ENCODE results near the gene PDSS2.

PDSS2 gene

DNA sequence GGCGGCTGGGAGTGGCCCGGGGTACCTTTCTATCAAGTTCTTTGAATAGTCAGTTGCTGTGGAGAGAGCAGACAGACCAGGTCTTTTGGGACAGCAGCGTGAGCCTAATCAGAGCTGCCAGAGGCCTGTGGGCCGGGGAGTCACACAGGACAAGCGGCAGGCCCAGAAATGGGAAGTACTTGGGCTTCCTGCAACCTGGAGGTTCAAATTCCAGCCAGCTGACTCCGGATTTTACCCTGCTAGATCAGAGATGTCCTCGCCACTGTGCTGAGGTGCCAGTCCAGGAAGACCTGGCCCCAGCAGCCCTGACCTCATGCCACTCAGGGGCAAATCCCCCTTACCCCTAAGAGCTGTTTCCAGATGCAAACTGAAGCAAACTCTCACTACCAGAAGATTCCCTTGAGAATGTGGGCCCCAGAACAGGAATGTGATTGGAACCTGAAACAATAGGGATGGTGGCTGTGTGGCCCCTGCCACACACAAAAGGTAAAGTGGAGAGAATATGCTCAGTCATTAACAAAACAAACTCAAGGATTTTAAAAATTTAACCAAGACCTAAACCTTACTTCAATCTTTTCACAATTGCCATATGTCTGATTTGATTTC is 353.8 kb downstream of the PDSS2 start:
- in situ Hi-C loops (cut with HindIII; ENCODE audit: low sequenced_read_pairs) = no loop called here

DNA sequence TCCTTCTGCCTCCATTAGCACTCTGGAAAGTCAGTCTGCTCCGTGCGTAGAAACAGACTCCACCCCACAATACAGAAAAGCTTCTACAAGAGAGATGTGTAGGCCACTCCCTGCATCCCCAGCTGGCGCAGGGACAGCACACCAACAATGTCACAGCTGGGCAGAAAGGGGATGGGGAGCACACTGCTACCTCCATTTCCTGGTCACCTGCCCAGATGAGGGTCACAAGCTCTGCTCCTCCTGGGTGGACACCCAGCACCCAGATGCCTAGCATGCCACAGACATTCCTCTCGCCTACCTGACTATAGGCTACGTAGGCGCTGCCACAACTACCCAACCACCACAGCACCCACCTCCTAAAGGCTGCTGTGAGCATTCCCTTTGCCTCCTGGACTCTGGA is 356.3 kb downstream of the PDSS2 start:
- in situ Hi-C loops (cut with HindIII; ENCODE audit: low sequenced_read_pairs) = no loop called here
